ENCODE measurements around the gene BOC. TPM values are rescaled to one million over a fixed set of nuclear protein-coding genes. Genes with fewer than 3 reads are reported as not detected.

Gene BOC
- total RNA-seq, 1 donor from 2014 or later = 22.4 TPM

DNA sequence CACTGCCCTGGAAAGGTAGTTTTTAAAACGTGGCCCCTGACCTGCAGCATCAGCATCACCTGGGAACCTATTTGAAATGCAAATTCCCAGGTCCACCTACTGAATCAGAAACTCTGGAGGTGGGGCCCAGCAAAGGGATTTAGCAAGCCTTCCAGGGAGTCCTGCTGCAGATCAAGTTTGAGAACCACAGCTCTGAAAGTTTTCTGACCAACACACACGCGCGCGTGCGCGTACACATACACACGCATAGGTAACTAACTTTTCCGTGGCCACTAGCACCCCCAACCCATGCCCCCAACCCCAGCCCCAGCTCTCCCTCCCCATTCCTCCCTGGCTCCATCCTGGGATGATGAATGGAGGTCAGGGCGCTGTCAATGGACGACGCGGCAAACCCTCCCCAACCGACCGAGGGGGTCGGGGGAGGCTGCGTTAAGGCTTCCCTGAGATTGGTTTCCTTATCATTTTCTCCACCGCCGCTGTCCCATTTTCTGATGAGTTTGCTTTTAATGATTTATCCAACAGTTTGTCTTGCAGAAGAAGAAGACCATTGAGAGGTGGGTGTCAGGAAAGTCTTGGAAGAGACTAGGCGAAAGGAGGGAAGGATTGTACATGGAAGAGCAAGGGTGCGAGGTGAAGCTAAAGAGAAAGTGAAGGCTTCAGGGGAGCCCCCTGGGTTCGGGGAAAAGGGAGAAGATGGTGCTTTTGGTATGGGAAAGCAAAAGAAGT is 590 bp upstream of the BOC start:
- Mint-ChIP-seq H3K4me3 (ENCODE audit: unreplicated experiment) (peak overlapping the region; percentile 90), H3K27me3 (ENCODE audit: unreplicated experiment) (no peaks in the 10 kb centered on the region), H3K9me3 (ENCODE audit: unreplicated experiment) (no peaks in the 10 kb centered on the region), H3K27ac (ENCODE audit: unreplicated experiment) (peak overlapping the region; percentile 87), H3K36me3 (ENCODE audit: unreplicated experiment) (peaks cover 2% of the 10 kb centered on the region), H3K4me1 (ENCODE audit: unreplicated experiment) (peaks cover 39% of the 10 kb centered on the region)
- TF ChIP-seq, protein P1, sequence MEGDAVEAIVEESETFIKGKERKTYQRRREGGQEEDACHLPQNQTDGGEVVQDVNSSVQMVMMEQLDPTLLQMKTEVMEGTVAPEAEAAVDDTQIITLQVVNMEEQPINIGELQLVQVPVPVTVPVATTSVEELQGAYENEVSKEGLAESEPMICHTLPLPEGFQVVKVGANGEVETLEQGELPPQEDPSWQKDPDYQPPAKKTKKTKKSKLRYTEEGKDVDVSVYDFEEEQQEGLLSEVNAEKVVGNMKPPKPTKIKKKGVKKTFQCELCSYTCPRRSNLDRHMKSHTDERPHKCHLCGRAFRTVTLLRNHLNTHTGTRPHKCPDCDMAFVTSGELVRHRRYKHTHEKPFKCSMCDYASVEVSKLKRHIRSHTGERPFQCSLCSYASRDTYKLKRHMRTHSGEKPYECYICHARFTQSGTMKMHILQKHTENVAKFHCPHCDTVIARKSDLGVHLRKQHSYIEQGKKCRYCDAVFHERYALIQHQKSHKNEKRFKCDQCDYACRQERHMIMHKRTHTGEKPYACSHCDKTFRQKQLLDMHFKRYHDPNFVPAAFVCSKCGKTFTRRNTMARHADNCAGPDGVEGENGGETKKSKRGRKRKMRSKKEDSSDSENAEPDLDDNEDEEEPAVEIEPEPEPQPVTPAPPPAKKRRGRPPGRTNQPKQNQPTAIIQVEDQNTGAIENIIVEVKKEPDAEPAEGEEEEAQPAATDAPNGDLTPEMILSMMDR (IDR thresholded peaks at IDR 0.05) = no peak
- no peak for DNase-seq (ENCODE audit: extremely low spot score, unreplicated experiment)

DNA sequence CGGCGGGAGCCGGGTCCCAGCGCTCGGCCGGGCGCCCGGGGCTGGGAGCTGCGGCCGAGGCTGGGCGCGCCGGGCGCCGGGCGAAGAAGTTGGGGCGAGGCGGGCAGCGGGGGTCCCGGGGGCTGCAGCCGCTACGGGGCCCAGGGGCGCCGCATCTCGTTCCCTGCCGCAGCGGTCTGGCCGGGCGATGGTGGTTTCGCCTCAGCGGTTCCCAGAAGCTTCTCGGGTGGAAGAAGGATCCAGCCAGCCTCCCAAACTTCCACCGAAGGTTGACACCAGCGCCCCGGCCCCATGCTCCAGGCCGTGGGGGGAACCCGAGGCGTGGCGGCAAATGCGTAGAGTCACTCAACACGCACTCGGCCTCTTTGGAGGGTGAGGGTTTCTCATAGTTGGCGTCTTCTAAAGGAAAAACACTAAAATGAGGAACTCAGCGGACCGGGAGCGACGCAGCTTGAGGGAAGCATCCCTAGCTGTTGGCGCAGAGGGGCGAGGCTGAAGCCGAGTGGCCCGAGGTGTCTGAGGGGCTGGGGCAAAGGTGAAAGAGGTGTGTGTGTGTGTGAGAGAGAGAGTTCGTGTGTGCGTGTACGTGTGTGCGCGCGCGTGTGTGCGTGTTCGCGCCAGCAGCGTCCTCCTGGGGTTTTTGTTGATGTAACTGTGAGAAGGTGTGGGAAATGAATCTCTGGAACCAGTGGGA is 940 bp downstream of the BOC start:
- Mint-ChIP-seq H3K27ac (ENCODE audit: unreplicated experiment) (peak overlapping the region; percentile 85), H3K4me1 (ENCODE audit: unreplicated experiment) (peaks cover 39% of the 10 kb centered on the region), H3K4me3 (ENCODE audit: unreplicated experiment) (peak overlapping the region; percentile 93), H3K27me3 (ENCODE audit: unreplicated experiment) (no peaks in the 10 kb centered on the region), H3K9me3 (ENCODE audit: unreplicated experiment) (no peaks in the 10 kb centered on the region), H3K36me3 (ENCODE audit: unreplicated experiment) (peaks cover 6% of the 10 kb centered on the region)
- no peak for DNase-seq (ENCODE audit: extremely low spot score, unreplicated experiment)
- TF ChIP-seq, protein P1 (IDR thresholded peaks at IDR 0.05) = no peak

DNA sequence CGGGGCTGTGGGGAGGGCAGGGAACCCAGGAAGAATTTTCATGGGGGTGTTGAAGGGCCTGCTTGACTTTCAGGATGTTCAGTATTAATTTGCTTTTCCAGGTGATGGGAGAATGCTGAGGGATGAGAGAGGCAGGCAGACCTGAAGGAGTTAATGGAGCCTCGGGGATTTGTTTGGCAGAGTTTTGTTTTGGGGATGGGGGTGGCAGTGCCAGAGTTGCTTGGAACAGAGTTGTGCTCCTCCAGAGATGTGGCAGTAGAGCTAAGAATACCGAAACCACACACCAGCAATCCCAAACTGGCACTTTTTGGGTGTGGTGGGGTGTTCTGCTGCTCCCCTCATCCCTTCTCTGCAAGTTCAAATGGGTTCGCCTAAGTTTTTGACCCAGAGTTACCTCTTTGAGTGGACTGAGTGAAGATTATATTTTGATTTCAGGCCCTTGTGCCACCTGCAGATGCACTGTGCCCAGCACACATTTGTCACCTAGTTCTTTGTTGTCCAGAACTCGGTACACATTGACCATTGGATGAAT is 1.6 kb downstream of the BOC start:
- H3K27ac Mint-ChIP-seq (ENCODE audit: unreplicated experiment) = peak overlapping the region; percentile 85
- H3K4me3 Mint-ChIP-seq (ENCODE audit: unreplicated experiment) = peak overlapping the region; percentile 93
- H3K27me3 Mint-ChIP-seq (ENCODE audit: unreplicated experiment) = no peaks in the 10 kb centered on the region
- no peak for DNase-seq (ENCODE audit: extremely low spot score, unreplicated experiment)
- TF ChIP-seq, protein P1 (IDR thresholded peaks at IDR 0.05) = no peak
- peaks cover 11% of the 10 kb centered on the region for H3K36me3 Mint-ChIP-seq (ENCODE audit: unreplicated experiment)
- H3K4me1 Mint-ChIP-seq (ENCODE audit: unreplicated experiment) = peaks cover 39% of the 10 kb centered on the region
- no peaks in the 10 kb centered on the region for H3K9me3 Mint-ChIP-seq (ENCODE audit: unreplicated experiment)

DNA sequence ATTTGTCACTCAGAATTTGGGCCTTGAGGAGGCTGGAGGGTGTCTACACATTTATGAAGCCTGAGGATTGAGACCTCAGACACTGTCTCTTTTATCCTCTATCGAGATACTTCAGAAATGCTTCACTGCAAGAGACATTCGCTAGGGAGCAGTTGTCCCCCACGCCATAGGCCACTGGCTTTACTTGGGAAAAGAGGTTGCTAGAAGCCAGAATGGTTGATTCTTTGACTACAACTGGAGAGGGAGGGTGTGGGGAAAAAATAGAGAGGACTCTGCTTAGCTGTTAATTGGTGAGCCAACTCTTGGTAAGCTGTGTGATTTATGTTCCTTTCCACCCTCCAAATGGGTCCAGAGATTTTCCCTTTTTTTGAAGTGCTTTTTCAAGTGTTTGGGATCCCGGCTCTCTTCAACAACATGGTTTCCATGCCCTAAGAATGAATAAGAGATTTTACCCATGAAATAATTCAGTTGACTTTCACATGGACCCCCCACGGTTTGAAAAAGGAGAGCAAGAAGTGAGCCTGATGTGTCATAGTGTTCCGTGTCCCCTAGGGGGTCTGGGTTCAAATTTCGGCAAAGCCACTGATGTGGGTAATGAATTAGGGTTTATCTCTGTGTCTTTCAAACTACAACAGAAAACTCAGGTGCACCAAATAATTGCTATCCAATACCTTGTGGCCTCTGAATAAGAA is 2.7 kb downstream of the BOC start:
- Mint-ChIP-seq H3K27me3 (ENCODE audit: unreplicated experiment) (no peaks in the 10 kb centered on the region), H3K27ac (ENCODE audit: unreplicated experiment) (peak overlapping the region; percentile 44), H3K4me3 (ENCODE audit: unreplicated experiment) (peak overlapping the region; percentile 93), H3K36me3 (ENCODE audit: unreplicated experiment) (peaks cover 18% of the 10 kb centered on the region), H3K9me3 (ENCODE audit: unreplicated experiment) (no peaks in the 10 kb centered on the region), H3K4me1 (ENCODE audit: unreplicated experiment) (peaks cover 39% of the 10 kb centered on the region)
- DNase-seq (ENCODE audit: extremely low spot score, unreplicated experiment) = no peak
- TF ChIP-seq, protein P1 (IDR thresholded peaks at IDR 0.05) = no peak

Data from osteocyte (in vitro differentiated cells).